GM12801 (cell line): Measurements from ENCODE around the gene CNTN1.

ENCODE experiments used
- TF ChIP-seq, protein P1 (sequence below): IDR thresholded peaks from one replicate; pipeline ENCODE4 v1.5.1; 2011; ENCODE audit warnings: control low read depth; ENCODE audit not compliant: insufficient read length; ENCODE audit errors: extremely low read depth

The CNTN1 gene

DNA sequence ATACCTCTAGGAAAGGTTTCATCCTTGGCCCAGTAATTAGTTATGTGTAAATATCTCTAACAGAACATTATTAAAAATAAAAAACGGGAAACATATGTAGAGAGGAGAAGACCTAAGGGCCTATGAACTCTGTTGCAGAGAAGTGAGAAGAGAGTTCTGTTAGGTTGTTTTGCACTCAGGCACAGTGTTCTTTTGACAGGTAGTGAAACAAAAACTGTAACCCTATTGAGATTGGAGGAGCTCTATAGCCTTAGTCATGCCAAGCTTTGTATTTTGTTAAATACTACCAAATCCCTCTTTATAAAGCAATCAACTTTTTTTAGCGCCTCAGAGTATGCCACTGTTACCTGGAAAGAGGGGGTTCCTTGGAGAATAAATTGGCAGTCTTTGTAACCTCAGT is 77.6 kb downstream of the CNTN1 start:
- TF ChIP-seq, protein P1, sequence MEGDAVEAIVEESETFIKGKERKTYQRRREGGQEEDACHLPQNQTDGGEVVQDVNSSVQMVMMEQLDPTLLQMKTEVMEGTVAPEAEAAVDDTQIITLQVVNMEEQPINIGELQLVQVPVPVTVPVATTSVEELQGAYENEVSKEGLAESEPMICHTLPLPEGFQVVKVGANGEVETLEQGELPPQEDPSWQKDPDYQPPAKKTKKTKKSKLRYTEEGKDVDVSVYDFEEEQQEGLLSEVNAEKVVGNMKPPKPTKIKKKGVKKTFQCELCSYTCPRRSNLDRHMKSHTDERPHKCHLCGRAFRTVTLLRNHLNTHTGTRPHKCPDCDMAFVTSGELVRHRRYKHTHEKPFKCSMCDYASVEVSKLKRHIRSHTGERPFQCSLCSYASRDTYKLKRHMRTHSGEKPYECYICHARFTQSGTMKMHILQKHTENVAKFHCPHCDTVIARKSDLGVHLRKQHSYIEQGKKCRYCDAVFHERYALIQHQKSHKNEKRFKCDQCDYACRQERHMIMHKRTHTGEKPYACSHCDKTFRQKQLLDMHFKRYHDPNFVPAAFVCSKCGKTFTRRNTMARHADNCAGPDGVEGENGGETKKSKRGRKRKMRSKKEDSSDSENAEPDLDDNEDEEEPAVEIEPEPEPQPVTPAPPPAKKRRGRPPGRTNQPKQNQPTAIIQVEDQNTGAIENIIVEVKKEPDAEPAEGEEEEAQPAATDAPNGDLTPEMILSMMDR, result no peak

DNA sequence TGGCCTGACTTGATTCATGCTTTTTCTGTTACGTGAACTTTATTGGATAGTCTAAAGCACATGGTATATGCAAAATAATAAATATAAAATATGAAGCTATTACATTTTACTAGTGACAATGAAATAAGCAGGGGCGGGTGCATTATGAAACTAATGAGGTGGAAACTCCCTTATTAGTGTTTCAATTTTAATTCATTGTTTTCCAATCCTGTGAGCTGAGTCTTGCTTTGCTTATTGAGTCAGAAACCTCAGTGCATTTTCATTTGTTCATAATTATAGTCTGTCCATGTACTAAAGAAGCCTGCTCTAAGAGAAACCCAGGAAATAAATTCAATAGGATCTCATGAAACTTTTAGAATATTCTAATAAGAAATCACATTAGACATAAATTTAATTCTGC is 78.5 kb downstream of the CNTN1 start:
- TF ChIP-seq, protein P1, result no peak

DNA sequence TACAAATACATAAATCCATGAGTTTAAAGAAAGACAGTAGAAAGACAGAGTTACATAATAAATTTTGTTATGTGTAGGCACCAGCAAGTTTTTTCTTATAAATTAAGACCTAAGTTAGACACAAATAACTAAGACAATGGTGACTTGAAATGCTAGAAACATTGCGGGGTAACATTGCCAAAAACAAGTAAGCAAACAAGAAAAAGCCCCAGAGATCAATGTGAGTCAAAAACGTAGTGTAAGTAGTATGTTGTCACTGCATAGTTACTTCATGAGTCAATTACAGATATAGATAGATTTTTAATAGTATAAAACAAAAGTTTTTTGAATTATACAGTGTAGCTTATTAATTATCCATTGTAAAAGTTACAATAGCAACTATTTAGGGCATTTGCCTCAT is 83.4 kb downstream of the CNTN1 start:
- TF ChIP-seq, protein P1, result no peak

DNA sequence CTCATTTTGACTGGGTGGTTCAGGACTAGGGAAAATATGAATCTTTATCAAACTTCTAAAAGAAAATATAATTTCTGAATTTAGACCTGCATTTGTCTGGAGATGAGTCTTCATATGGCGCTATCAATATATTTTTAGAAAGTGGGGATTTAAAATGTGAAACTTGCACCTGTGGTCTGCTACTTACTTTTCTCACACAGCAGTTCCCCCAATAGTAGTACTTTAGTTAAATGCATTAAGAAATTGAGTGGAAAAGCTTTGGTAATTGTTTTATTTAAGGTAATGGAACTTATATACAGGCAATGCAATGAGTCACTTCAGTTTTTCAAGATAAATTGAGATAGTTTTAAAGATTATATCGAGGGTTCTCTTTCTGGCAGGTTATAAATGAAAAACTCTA is 91.9 kb downstream of the CNTN1 start:
- TF ChIP-seq, protein P1, result no peak

DNA sequence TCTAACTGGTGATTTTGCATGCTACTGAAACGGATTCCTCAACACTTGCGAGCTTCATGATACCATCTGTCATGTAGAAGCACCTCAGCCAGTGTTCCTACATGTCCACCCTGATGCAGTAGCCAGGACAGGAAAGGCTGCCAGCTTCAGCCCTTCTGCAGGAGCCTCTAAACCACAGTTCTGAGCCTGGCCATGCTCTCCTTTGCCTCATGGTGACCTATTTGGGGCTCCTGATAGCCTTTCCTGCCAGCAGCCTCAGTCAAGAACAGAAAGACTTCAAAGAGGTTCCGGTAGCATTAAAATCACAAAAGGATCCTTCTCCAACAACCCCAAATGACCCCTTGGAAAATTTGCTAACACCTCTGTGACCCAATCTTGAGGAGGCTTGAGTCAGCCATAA is 96.0 kb downstream of the CNTN1 start:
- TF ChIP-seq, protein P1, result no peak

DNA sequence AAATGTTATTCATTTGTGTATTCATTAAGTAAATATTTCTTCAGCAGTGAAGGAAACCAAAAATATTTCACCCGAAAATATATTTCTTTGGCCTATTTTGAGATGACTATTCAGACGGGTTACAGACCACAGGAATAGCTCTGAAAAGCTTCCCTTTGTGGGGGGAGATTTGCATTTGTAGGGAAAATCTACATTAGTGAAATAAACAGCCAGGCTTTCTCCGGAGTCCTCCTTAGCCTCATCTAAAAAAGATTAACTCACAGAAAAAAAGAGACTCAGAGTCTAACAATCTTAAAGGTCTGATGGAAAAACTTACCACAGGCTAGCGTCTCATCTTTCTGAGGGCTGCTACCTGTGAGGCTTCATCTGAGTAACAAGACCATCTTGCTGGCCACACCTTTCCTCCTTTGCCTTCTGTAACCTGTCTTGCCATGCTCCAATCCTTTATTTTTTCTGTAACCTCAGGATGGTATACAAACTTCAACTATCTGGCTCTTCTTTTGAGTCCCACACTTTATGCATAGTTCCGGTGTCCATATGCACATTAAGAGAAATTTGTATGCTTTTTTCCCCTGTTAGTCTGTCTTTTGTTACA is 100.7 kb downstream of the CNTN1 start:
- TF ChIP-seq, protein P1, result no peak

DNA sequence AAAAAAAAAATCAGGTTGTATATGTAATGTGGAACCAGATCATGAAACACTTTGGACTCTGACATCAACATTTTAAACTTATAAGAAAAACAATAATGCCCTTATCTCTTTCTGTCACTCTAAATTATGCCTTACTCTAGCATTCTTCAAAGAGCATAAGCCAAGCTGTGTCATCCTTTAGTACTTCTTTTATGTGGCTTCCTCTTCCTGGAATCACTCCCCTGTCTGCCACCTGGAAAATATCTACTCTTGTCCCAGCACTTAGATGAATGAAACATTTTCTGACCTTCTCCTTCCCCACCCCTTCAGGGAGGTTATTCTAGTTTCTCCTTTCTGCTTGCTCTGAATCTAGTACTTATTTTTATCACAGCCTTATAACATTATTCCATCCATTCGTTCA is 101.2 kb downstream of the CNTN1 start:
- TF ChIP-seq, protein P1, result no peak
